ENCODE measurements around the gene CHID1.

CHID1 gene

DNA sequence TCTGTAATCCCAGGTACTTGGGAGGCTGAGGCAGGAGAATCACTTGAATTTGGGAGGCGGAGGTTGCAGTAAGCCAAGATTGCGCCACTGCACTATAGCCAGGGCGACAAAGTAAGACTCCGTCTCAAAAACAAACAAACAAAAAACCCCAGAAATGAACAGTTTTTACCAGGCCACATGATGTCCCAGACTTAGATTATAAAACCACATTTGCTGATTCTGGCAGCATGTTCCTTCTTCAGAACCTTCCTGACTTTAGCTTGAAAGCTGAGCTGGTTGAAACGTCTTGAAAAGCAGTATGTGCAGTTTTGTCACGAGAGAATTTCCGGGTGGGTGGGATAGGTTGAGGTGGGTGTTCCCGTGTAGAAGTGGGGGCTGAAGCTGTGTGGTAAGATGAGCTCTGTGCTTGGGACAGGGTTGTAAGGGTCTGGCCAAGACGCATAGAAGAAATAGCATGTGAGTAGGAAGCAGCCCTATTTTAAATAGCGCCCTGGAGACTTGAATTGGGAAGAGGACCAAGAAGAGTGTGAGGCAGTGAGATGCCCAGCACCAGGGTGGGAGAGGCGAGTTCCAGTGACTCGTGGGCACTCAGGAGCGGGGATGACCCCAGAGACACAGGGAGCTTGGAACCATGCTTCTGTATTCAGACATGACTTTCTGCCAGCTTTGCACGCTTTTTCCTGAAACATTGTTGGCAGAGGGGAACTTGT is 22.7 kb upstream of the CHID1 start:
- no peak for DNase-seq (ENCODE audit: low read depth)

DNA sequence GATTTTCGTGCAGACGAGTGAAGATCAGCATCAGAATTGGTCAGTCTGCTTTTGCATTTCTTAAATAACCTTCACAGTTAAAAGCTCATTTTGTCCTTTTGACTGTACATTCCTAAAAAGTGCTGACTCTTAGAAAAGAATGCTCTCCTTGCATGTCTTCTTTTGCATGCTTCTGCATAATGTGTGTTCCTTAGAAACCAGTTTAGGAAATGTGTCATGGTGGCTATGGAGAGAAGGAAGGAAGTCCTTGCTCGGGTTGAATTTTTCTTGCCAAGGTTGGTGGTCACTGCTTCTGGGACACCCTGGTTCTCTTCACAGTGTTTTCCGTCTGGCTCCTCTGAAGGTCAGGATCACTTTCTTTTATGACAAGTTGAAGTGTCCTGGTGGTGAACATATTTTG is 21.8 kb upstream of the CHID1 start:
- no peak for DNase-seq (ENCODE audit: low read depth)

DNA sequence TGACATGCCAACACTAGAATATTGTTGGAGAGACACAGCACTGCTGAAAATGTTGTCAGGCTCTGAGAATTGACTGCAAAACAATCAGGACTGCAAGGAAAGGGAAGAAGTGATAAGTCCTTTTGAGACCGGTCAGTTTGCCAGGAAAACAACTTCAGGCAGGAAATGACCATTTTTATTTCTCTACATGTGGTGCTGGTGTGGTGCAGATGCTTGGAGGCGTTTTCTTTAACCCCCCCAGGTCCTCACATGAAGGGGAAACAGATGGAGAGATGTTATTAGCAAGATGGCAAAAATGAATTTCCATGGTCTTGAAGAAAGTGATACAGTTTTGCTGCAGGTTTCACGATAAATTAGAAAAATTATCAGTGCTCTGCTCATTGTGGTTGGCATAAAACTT is 20.8 kb upstream of the CHID1 start:
- DNase-seq (ENCODE audit: low read depth): no peak

DNA sequence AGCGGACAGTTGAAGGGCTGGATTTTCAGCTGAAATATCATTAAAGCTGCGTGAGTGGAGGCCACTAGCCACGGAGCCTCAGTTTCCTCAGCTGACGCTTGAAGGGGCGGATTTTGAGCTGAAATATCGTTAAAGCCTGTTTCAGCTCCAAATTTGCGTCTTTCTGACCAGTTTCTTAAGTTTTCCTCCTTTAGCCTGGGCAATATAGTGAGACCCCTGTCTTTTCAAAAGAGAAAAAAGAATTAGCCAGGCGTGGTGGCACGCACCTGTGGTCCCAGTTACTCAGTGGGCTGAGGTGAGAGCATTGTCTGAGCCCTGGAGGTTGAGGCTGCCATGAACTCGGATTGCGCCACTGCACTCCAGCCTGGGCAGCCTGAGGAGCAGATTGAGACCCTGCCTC is 18.8 kb upstream of the CHID1 start:
- no peak for DNase-seq (ENCODE audit: low read depth)

DNA sequence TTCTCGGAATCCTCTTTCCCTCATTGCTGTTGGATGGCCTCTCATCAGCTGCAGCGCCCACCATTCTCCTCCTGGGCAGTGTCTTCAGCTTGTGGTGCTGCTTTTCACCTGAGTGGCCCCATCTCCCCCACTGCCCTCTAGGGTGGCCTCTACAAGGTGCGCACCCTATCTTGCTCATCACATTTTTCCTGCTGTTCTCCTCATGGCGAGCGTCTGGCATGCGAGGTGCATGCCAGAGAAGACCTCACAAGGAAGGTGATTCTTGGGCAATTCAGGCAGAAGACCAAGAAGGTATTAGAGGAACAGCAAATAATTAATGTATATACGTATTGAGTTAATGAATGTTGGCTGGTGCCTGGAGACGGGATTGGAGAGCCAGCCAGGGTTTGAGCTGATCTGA is 18.2 kb upstream of the CHID1 start:
- DNase-seq (ENCODE audit: low read depth): no peak

DNA sequence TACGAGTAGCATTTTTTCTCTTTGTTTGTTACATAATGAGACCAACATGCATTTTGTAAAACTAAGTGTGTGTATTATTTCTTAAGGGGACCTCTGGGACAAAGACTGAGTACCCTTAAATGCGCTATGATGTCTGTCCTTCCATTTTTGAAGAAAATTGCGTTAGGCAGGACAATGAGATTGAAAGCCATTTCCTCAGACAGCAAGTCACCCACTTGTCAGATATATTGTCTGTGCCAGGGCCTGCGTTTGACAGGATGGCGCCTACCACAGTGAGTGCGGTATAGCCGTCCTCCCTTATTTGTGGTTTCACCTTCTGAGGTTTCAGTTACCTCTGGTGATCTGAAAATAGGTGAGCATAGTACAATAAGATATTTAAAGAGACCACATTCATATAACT is 17.3 kb upstream of the CHID1 start:
- DNase-seq (ENCODE audit: low read depth): no peak

DNA sequence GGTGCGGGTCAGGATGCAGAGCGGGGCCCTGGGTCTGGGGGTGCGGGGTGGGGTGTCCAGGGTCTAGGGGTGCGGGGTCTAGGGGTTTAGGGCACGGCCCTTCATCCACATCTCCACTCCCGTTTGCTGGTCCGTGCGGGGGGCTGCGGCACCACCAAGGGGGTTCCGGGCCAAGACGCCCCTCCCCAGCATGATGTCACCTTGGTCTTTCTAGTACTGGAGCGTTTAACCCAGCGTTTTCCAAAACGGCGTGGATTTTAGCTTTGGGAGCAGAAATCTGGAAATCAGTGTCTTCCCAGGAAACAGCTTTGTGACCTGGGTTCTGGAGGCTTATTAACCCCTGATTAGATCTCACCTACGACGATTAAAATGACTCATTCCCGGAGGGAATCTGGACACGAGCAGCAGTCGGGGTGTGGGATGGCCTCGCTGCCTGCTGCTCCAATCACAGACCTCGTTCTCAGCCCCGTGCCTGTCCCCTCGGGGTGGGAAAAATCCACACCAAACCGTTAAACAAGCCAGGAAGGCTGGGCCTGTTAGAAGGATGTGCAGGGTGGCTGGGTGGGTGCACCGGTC is 15.8 kb upstream of the CHID1 start:
- no peak for DNase-seq (ENCODE audit: low read depth)

DNA sequence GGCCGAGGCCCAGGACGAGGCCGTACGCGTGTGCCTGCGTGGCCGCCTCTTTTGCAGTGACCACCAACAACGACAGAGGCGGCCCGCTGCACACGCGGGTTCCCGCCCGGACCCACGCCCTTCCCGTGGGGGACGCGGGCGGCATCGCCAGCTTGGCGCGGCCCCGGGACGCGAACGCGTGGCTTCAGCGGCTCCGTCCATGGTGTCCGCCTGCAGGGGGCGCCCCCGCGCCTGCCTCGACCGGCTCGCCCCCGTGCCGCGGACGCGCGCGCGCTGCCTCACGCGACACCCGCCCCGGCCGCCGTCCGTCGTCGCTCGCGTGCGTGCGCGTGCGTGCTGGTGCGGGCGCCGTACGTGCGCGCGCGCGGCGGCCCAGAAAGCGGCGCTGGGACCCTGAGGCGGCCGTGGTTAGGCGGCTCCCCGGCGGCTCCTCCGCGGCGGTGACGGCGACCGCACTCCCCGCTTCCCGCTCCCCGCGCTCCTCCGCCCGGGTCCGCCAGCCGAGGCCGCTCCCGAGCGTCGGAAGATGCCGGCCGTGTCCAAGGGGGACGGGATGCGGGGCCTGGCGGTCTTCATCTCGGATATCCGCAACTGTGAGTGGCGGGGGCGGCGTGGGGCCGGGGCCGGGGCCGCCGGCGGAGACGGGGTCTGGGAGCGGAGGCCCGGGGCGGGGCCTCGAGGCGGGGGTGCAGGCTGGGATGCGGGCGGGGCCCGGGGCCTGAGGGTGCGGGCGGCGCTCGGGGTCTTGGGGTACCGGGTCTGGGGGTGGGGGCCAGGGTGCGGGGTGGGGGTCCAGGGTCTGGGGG is 15.1 kb upstream of the CHID1 start, which contains the start of gene AP2A2:
TSS of gene AP2A2 (plus strand) at position 375 of the 806 bp plus-strand sequence. CDS start at position 527, 152 bp downstream.
- DNase-seq (ENCODE audit: low read depth): peak; percentile 81

DNA sequence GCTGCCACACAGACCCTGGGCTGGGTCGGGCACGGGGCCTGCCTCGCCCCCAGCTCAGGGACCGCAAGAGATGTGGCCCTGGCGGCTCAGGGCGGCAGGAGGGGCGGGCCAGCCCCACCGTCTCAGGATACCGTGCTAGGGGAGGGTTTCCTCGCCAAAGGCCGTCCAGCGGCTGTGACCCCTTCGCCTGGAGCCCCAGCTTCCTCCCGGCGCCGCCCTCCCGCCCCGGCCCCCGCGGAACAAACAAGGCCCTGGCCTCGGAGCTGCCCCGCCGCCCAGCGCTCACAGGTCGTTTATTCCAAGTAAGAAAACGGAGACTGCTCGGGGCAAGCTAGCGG is 14.5 kb upstream of the CHID1 start:
- no peak for DNase-seq (ENCODE audit: low read depth)

DNA sequence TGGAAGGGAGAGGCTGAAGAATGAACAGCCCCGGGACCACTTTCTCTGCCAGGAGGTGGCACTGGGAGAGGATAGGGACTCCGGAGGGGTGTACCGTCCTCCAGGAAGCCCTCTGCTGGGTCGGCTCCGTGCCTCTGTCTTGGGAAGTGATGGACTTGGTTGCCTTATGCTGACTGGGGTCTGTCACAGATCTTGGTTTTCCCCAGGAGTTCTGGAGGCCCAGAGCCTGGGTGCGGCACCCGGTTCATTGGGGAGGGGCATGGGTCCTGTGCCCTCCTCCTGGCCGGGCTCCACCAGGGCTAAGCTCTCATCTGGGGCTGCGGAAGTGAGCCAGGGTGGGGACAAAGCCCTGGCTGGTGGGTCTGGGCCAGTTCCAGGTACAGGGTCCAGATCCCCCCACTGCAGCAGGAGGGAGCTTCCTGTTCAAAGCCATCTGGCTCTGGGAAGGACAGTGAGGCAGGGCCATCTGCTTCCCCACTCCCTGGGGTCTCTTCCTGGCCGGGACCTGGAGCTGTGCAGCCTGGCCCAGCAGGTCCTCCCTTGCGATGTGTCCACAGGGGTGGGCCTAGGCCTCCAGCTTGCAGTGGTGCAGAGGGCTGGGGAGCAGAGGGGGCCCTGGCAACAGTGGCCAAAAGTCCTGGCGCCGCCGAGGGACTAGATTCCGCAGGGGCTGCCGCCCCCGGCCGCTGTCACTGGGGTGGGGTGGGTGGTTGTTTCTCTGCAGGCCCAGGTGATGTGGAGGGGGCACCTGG is 14.0 kb upstream of the CHID1 start:
- DNase-seq (ENCODE audit: low read depth): no peak

DNA sequence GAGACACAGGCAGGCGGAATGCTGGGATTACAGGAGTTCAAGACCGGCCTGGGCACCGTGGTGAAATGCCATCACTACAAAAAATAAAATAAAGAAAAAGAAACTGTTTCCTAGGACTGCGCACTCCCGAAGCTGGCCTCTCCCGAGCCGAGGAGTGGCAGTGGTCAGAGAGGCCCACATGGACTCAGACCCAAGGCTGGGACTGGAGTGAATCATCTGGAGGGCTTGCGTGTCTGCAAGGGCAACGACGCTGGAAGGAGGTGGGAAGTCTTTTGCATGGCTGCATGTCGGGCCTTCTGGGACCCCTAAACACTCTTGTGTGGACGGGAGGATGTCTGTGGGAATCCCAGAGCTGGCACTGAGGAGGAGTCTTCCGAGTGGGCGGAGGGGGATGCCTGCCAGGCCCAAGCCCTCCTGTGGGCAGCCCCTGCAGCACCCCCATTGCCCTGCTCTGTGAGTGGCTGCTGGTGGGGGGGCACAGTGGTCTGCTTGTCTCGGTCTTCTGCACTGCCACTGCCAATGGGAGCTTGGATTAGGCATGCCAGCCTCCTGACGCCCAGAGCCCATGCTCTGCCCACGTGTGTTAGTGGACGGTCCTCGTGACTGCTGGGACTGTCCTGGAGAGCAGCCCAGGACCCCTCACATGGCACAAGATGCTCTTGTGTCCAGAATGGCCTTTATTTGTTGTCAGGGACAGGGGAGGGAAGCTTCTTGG is 13.2 kb upstream of the CHID1 start:
- DNase-seq (ENCODE audit: low read depth): no peak

DNA sequence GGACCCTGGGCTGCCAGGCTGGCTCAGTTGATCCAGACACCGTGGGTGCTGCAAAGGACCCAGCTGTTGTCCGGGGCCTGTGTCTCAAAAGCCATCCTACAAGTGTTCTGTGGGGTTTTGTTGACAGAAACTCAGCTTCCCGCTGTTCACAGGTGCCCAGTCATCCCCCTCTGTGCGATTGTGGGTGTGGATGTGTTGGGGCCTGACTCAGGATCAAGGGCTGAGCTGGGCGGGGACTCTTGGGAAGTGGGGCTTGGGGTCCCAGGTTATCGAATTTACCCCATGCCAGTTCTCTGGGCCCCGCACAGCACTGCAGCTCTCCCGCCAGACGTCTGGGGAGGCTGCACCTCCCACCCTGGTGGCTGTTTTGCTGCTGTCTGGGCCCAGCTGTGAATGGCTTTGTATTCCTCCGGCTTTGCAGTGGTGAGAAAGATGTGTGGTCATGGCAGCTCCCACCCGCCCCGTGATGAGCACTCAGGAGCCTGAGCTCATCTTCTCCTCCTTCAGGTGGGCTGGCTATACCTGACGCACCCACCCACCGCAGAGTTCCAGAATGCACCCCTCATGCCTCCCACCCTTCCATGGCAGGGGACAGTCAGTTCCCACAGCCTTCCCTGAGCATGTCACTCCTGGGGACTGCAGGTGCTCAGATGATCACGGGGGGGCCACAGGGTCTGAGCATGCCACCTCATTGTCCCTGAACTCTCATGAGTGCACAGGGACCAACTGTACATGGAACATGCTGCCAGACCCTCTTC is 11.5 kb upstream of the CHID1 start:
- DNase-seq (ENCODE audit: low read depth): no peak

DNA sequence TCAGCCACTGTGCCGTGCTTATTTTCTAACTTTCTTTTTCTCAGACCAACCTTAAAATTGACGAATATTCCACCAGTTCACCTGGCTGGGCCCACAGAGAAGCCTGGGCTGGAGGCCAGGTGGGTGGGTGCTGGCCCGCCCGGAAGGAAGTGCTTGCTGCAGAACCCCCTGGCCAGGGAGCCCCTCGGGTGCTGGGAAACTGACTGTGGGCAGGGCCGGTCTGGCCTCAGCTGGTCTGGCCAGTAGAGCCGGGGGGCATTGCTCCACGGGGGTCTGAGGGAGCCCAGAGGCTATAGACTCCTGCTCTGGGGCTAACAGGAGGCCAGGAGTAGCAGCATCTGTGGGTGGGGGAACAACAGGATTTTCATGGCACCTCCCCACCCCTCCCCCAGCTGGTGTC is 6.8 kb upstream of the CHID1 start:
- DNase-seq (ENCODE audit: low read depth): no peak

DNA sequence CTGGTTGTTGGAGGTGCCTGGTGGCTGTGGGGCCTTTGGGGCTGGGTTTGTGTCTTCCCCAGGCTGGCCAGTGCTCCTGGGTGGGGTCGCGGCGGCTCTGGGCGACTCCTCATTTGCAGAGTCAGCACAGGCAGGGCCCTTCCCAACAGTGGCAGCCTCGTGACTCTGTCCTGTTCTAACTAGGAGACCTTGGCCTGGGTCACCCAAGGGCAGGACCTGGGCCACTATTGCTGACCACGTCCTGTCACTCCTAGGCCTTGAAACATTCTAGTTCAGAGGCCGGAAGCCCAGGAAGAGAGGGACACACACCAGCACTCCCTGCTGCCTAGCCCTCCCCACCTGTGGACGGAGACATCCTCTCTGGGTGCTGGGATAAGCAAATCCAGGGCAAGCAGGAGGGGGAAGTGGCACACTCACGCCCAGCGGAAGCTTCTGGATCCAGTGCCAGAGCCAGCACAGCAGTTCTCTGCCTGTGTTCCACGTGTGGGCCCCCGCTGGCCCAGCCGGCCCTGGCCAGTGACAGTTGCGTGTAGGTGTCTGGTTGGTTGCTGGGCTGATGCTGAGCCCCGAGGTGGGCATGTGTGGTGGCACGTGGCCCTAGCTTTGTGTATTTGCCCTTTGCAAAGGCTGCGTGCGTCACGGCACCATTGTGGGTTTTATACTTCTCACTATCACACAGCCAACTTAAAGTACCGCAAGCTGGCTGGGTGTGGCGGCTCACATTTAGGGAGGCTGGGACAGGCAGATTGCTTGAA is 4.3 kb upstream of the CHID1 start:
- no peak for DNase-seq (ENCODE audit: low read depth)

DNA sequence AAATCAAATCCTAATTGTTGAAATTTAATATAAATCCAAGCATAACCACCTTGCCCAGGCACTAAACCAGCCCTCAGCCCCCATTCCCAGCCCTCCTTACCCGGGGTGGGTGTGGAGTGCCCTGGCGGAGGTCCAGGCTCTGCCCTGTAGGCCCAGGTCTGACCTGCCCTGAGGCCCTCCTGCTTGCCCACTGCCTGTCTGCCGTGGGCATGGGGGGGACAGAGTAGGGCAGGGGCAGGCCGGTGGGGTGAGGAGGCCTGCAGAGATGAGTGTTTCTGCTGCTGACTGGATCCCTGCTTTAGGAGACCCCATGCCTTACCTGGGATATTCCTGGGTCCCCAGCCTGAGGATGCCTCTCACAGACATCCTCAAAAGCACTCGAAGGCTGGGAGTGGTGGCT is 3.6 kb upstream of the CHID1 start:
- DNase-seq (ENCODE audit: low read depth): no peak

DNA sequence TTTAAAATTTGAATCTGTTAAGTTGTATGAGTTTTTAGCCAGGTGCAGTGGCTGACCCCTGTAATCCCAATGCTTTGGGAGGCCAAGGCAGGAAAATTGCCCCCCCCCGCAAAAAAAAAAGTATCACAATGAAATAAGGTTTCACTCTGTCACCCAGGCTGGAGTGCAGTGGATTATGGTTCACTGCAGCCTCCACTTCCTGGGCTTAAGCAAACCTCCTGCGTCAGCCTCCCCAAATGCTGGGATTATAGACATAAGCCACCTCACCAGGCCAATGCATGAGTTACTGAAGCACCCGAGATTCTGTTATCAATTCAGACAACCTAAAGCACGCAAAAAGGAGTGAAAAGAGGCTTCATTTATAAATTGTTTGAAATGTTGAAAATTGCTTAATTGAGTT is 2.4 kb upstream of the CHID1 start:
- DNase-seq (ENCODE audit: low read depth): no peak

DNA sequence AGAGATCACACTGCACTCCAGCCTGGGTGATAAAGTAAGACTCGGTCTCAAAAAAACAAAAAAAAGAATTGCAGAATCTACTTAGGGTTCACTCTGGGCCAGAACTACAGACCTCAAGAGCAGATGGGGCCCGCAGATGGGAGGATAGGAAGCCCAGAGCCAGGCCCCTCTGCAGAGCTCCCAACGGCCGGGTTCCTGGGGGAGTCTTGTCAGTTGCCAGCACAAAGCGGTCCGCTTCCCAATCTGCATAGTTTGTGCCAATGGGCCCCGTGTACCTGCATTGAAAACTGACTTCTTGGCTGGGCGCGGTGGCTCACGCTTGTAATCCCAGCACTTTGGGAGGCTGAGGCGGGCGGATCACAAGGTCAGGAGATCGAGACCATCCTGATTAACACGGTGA is 1.7 kb upstream of the CHID1 start:
- no peak for DNase-seq (ENCODE audit: low read depth)

DNA sequence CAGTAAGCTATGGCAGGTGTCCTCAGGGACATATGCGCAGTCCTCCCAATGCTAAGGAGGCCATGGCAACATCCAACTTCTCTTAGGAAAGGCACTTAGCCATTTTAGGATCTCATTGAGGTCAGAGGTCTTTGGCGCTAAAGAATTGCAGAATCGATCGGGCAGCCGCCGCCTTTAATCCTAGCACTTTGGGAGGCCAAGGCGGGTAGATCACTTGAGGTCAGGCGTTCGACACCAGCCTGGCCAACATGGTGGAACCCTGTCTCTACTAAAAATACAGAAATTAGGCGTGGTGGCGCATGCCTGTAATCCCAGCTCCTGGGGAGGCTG is 1.2 kb upstream of the CHID1 start:
- no peak for DNase-seq (ENCODE audit: low read depth)

DNA sequence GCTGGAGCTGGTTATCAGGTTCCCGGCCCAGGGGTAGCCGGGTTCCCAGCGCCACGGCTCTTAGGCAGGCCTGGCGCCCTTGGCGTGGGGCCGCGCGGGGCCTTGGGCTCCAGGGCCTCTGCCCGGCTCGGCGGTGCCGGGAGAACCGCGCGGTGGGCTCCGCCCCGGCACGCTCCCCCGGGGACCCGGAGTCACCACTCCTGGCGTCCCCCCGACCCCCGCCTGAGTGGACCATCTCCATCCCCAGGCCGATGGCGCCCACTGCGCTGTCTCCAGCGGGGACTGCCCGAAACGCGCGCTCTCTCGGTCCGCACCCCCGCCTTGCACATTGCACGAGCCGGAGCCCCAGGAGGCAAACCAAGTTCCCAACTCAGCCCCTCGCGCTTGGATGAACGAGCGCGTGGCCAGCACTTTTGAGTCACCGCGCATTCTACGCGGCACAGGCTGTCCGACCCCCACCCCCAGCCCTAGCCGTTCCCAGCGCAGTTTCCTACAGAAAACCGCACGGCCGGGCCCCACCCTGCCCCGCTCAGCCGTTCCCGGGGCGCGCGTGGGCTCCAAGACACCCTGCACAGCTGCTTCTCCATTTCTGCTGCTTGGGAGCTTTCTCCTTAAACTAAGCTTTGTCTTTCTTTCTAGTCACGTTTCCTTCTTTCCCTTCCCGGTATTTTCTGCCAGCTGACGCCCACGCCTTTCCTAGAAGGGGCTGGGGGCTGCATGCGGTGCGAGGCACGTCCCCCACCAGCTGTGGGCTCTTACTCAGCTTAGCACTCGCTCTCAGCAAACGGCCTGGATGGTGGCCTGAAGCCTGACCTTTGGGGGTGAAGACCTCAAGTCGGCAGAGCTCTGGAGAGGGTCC is 650 bp upstream of the CHID1 start:
- DNase-seq (ENCODE audit: low read depth): no peak

All from stimulated activated CD8-positive, alpha-beta memory T cell treated with anti-CD3 and anti-CD28 coated beads, Interleukin-12 subunit alpha, Interleukin-12 subunit beta, amount 100 ng/mL, for 1 hour (primary cell).